Measurements from ENCODE around the gene NUBPL.

- TF ChIP-seq POLR2A (IDR thresholded peaks at IDR 0.05) (no peak), CTCF (IDR thresholded peaks at IDR 0.05) (no peak)
These were observed 116.4 kb downstream of the NUBPL start for GRCh38 chr14:31677630-31678029.
